Left ventricle myocardium inferior (tissue), 1 donor: ENCODE results near the gene PCDHA1. TPM values are rescaled to one million over a fixed set of nuclear protein-coding genes. Genes with fewer than 3 reads are reported as not detected.
"Not testable (repeated sequence)": the region's sequence is repeated elsewhere in the genome, so short reads cannot be mapped to it uniquely, and the experiment has no call there.

Experiments used
- DNase-seq: peaks from one replicate; pipeline ENCODE4 v3.0.0-alpha.2; 2020
- H3K27ac ChIP-seq: fragments of 200-600 bp; replicated peaks from 2 replicates; pipeline ENCODE4 v1.8.0; 2021
- H3K27me3 ChIP-seq: fragments of 200-600 bp; 2 replicates; pipeline ENCODE4 v1.8.0; 2021; ENCODE audit warnings: low read depth
- H3K36me3 ChIP-seq: fragments of 200-600 bp; 2 replicates; pipeline ENCODE4 v1.8.0; 2021
- H3K4me1 ChIP-seq: fragments of 200-600 bp; 2 replicates; pipeline ENCODE4 v1.8.0; 2021
- H3K4me3 ChIP-seq: fragments of 200-600 bp; 2 replicates; pipeline ENCODE4 v1.8.0; 2021; ENCODE audit warnings: mild to moderate bottlenecking, moderate library complexity
- H3K9me3 ChIP-seq: fragments of 200-600 bp; replicated peaks from 2 replicates; pipeline ENCODE4 v1.8.0; 2021
- intact Hi-C: fragments of 100-400 bp; cut with micrococcal nuclease; formaldehyde crosslinking; loops from one replicate; pipeline ENCODE4 v1.11.0; 2022
- total RNA-seq: library from RNA; stranded (reverse); fragmentation: NEBNext Ultra II Directional; extraction: Animal tissue kit (Norgen Biotek cat#: 25700); gene quantifications from one replicate; pipeline ENCODE4 v1.2.1, GENCODE V29; 2021
- TF ChIP-seq, protein P1 (sequence below): fragments of 200-600 bp; IDR thresholded peaks from 2 replicates; pipeline ENCODE4 v1.8.0; 2021; ENCODE audit warnings: antibody characterized with exemption, mild to moderate bottlenecking, borderline replicate concordance
- donor health status: DM: no; HTN: yes; CAD: no; lungs with severe emphysema.

The PCDHA1 gene
- total RNA-seq, 1 donor from 2014 or later = not detected

DNA sequence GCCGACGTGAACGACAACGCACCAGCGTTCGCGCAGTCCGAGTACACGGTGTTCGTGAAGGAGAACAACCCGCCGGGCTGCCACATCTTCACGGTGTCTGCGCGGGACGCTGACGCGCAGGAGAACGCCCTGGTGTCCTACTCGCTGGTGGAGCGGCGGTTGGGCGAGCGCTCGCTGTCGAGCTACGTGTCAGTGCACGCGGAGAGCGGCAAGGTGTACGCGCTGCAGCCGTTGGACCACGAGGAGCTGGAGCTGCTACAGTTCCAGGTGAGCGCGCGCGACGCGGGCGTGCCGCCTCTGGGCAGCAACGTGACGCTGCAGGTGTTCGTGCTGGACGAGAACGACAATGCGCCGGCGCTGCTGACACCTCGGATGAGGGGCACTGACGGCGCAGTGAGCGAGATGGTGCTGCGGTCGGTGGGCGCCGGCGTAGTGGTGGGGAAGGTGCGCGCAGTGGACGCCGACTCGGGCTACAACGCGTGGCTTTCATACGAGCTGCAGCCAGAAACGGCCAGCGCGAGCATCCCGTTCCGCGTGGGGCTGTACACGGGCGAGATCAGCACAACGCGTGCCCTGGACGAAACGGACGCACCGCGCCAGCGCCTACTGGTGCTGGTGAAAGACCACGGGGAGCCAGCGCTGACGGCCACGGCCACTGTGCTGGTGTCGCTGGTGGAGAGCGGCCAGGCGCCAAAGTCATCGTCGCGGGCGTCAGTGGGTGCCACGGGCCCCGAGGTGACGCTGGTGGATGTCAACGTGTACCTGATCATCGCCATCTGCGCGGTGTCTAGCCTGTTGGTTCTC, 64.1 kb downstream of the PCDHA1 start:
- peaks cover 38% of the 10 kb centered on the region for H3K9me3 ChIP-seq

DNA sequence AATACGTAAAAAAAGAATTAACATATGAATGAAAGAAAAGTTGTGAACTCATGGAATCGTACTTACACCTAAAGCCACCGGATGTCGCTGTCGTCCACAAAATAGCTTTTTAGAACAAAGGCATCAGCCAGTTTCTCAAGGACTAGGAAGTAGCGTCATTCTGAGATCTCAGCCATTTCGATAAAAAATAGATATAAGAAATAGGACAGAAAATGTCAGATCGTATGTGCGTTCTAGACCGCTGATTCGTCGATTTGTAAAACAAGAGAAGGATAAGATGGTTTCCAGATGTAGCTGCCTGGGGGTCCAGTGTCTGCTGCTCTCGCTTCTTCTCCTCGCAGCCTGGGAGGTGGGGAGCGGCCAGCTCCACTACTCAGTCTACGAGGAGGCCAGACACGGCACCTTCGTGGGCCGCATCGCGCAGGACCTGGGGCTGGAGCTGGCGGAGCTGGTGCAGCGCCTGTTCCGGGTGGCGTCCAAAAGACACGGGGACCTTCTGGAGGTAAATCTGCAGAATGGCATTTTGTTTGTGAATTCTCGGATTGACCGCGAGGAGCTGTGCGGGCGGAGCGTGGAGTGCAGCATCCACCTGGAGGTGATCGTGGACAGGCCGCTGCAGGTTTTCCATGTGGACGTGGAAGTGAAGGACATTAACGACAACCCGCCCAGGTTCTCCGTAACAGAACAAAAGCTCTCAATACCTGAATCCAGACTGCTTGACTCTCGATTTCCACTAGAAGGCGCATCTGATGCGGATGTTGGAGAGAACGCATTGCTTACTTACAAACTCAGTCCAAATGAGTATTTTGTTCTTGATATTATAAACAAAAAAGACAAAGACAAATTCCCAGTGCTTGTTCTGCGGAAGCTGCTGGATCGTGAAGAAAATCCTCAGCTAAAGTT, 70.1 kb downstream of the PCDHA1 start, which contains the start of gene PCDHA10:
Gene PCDHA10, plus strand, starts transcription at position 126 of the 903 bp plus-strand sequence. Its CDS starts 152 bp downstream, at position 278.
- H3K27me3 ChIP-seq = peaks cover 73% of the 10 kb centered on the region
- TF ChIP-seq, protein P1, sequence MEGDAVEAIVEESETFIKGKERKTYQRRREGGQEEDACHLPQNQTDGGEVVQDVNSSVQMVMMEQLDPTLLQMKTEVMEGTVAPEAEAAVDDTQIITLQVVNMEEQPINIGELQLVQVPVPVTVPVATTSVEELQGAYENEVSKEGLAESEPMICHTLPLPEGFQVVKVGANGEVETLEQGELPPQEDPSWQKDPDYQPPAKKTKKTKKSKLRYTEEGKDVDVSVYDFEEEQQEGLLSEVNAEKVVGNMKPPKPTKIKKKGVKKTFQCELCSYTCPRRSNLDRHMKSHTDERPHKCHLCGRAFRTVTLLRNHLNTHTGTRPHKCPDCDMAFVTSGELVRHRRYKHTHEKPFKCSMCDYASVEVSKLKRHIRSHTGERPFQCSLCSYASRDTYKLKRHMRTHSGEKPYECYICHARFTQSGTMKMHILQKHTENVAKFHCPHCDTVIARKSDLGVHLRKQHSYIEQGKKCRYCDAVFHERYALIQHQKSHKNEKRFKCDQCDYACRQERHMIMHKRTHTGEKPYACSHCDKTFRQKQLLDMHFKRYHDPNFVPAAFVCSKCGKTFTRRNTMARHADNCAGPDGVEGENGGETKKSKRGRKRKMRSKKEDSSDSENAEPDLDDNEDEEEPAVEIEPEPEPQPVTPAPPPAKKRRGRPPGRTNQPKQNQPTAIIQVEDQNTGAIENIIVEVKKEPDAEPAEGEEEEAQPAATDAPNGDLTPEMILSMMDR = peak; percentile 24
- no peak for DNase-seq
- H3K4me3 ChIP-seq = peak within 1 kb of the TSS; percentile 34
- intact Hi-C loops = no loop called here
- no peaks in the 10 kb centered on the region for H3K4me1 ChIP-seq
- peaks cover 63% of the 10 kb centered on the region for H3K9me3 ChIP-seq
- no peak within 1 kb of the TSS for H3K27ac ChIP-seq
- no peaks in the 10 kb centered on the region for H3K36me3 ChIP-seq

More for the DNA sequence above, 64.1 kb downstream of the PCDHA1 start:
- peaks cover 70% of the 10 kb centered on the region for H3K27me3 ChIP-seq
- DNase-seq, H3K36me3 ChIP-seq, intact Hi-C loops, H3K4me1 ChIP-seq, H3K27ac ChIP-seq, H3K4me3 ChIP-seq: not testable (repeated sequence)

DNA sequence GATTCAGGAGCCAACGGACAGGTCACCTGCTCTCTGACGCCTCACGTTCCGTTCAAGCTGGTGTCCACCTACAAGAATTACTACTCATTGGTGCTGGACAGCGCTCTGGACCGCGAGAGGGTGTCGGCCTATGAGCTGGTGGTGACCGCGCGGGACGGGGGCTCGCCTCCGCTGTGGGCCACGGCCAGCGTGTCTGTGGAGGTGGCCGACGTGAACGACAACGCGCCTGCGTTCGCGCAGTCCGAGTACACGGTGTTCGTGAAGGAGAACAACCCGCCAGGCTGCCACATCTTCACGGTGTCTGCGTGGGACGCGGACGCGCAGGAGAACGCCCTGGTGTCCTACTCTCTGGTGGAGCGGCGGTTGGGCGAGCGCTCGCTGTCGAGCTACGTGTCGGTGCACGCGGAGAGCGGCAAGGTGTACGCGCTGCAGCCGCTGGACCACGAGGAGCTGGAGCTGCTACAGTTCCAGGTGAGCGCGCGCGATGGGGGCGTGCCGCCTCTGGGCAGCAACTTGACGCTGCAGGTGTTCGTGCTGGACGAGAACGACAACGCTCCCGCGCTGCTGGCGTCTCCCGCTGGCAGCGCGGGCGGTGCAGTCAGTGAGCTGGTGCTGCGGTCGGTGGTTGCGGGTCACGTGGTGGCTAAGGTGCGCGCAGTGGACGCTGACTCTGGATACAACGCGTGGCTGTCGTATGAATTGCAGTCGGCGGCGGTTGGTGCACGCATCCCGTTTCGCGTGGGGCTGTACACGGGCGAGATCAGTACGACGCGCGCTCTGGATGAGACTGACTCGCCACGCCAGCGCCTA, 71.4 kb downstream of the PCDHA1 start:
- Histone ChIP-seq H3K9me3 (peaks cover 73% of the 10 kb centered on the region), H3K4me1 (no peaks in the 10 kb centered on the region), H3K27ac (no peak overlapping the region), H3K27me3 (peaks cover 81% of the 10 kb centered on the region), H3K4me3 (no peak overlapping the region), H3K36me3 (no peaks in the 10 kb centered on the region)
- TF ChIP-seq, protein P1 = no peak
- DNase-seq = no peak
- intact Hi-C loops = no loop called here

DNA sequence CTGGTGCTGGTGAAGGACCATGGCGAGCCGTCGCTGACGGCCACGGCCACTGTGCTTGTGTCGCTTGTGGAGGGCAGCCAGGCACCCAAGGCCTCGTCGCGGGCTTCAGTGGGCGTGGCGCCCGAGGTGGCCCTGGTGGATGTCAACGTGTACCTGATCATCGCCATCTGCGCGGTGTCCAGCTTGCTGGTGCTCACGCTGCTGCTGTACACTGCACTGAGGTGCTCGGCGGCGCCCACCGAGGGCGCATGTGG, 72.0 kb downstream of the PCDHA1 start:
- Histone ChIP-seq H3K4me1 (no peaks in the 10 kb centered on the region), H3K36me3 (no peaks in the 10 kb centered on the region), H3K4me3 (no peak overlapping the region), H3K27me3 (peaks cover 81% of the 10 kb centered on the region), H3K27ac (no peak overlapping the region), H3K9me3 (peaks cover 73% of the 10 kb centered on the region)
- TF ChIP-seq, protein P1 = no peak
- DNase-seq = no peak
- intact Hi-C loops = no loop called here

DNA sequence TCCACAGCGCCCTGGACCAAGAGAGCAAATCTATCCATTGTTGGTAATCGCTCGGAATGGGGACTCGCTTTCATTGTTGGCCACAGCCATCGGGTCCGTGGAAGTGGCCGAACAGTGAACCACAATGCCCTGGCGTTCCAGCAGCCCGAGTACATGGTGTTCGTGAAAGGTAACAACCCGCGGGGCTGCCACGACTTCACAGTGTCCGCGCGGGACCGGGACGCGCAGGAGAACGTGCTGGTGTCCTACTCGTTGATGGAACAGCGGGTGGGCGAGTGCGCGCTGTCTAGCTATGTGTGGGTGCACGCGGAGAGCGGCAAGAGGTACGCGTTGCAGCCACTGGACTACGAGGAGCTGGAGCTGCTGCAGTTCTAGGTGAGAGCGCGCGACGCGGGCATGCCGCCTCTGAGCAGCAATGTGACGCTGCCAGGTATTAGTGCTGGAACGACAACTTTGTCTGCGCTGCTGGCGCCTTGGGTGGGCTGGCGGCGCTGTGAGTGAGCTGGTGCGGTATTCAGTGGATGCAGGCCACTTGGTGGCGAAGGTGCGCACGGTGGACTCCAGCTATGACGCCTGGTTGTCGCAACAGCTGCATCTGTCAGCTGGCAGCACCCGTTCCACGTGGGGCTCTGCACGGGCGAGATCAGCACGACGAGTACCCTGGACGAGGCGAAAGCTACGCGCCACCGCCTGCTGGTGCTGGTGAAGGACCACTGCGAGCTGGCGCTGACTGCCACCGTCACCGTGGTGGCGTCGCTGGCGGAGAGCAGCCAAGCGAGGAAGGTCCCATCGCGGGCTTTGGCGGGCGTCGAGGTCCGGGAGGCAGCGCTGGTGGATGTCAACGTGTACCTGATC, 76.7 kb downstream of the PCDHA1 start:
- TF ChIP-seq, protein P1 = no peak
- Histone ChIP-seq H3K27me3 (peaks cover 88% of the 10 kb centered on the region), H3K36me3 (no peaks in the 10 kb centered on the region), H3K27ac (no peak overlapping the region), H3K4me3 (no peak overlapping the region), H3K4me1 (no peaks in the 10 kb centered on the region), H3K9me3 (peaks cover 67% of the 10 kb centered on the region)
- intact Hi-C loops = no loop called here
- DNase-seq = no peak
